ENCODE results near the gene CFAP90.

DNA sequence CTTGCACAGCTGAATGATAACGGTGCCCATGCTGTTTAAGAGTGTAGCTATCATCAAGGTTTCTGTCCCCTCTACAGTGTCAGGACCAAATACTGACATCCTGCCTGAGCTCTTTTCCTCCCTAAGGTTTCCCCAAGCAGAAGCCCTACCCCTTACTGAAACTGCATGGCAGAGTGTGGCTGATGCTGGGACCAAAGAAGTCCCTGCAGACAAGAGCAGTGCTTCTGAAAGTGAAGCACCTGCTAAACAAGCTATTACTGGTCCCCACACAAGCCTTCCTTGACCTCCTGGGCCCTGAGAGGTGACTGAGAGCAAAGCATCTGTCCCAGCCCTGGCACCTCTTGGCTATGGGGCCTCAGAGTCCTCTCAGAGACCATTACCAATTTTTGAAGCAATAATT, 56.1 kb downstream of the CFAP90 start:
- TF ChIP-seq, protein P1, sequence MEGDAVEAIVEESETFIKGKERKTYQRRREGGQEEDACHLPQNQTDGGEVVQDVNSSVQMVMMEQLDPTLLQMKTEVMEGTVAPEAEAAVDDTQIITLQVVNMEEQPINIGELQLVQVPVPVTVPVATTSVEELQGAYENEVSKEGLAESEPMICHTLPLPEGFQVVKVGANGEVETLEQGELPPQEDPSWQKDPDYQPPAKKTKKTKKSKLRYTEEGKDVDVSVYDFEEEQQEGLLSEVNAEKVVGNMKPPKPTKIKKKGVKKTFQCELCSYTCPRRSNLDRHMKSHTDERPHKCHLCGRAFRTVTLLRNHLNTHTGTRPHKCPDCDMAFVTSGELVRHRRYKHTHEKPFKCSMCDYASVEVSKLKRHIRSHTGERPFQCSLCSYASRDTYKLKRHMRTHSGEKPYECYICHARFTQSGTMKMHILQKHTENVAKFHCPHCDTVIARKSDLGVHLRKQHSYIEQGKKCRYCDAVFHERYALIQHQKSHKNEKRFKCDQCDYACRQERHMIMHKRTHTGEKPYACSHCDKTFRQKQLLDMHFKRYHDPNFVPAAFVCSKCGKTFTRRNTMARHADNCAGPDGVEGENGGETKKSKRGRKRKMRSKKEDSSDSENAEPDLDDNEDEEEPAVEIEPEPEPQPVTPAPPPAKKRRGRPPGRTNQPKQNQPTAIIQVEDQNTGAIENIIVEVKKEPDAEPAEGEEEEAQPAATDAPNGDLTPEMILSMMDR (IDR thresholded peaks at IDR 0.05) = no peak
- no peak for TF ChIP-seq EP300 (IDR thresholded peaks at IDR 0.05)

Measured in tibial nerve (tissue), 4 donors.